ENCODE measurements around the gene TCAP. TPM values are rescaled to one million over a fixed set of nuclear protein-coding genes. Genes with fewer than 3 reads are reported as not detected.

The TCAP gene
- polyA plus RNA-seq, 3 donors = 1.3 TPM; not detected in 2

DNA sequence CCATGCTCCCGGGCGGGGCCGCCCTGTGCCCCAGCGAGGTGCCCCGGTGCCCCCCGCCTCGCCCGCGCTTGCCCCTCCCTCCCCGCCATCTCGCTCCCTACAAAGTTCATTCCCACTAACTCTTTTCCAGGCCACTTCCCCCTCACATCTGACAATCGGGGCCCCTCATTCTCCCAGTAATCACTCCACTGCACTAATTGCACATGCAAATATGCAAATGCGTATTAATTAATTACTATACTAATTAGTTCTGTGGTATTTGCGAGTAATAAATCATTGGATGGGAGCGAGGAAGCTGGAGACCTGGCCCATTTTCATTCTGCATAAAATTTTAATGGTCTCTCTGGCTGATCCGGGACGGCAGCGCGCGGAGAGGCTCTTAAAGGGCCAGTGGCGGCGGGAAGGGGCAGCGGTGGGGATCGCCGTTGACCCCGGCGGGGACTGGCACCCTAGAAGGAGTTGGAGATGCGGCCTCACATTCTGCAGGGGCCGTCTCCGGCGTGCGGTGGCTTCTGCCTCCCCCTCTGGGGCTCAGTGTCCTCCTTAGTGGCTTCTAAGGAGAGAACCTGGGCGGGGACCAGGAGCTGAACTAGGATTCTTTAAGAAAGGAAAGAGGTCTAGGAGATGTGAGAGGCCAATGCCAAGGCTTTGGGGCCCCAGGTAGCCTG lies 46.8 kb upstream of the TCAP start:
- no peak for DNase-seq
- peaks cover 0 to 3% (median 0%) of the 10 kb centered on the region in 7 donors for H3K9me3 Mint-ChIP-seq
- Histone ChIP-seq H3K27ac (ENCODE audit: low read depth in 1 of 2, low read length in 2 of 2) (no peak overlapping the region), H3K9ac (ENCODE audit: insufficient read depth, low read length, poor library complexity, severe bottlenecking) (no peak overlapping the region), H4K20me1 (ENCODE audit: insufficient read depth, low read length) (no peaks in the 10 kb centered on the region), H3K79me2 (ENCODE audit: insufficient read depth, low read length) (no peaks in the 10 kb centered on the region), H3K4me1 (ENCODE audit: control insufficient read depth in 1 of 2, insufficient read depth in 2 of 2, low read length in 2 of 2) (peaks cover 20 to 27% of the 10 kb centered on the region in 2 donors), H3K9me3 (replicated peaks in 1 of 2; ENCODE audit: control insufficient read depth in 1 of 2, insufficient read depth in 1 of 2, low read length in 2 of 2) (no peaks in the 10 kb centered on the region), H3K27me3 (ENCODE audit: control insufficient read depth in 2 of 2, insufficient read depth in 2 of 2, low read length in 2 of 2) (peaks cover 9 to 51% of the 10 kb centered on the region in 2 donors), H3K4me2 (replicated peaks; ENCODE audit: extremely low read depth, low read length, poor library complexity, severe bottlenecking) (peak overlapping the region; percentile 84), H3K4me3 (replicated peaks in 1 of 3; ENCODE audit: low read depth in 2 of 3, low read length in 3 of 3) (peak overlapping the region; percentile 42 to 79 (median 48)), H2AFZ (ENCODE audit: insufficient read depth, low read depth, low read length, poor library complexity, severe bottlenecking) (peak overlapping the region; percentile 77), H3K36me3 (replicated peaks in 1 of 2; ENCODE audit: control insufficient read depth in 1 of 2, insufficient read depth in 2 of 2, low read length in 2 of 2) (no peaks in the 10 kb centered on the region)
- peaks cover 21% of the 10 kb centered on the region for H3K4me1 Mint-ChIP-seq
- H3K4me3 Mint-ChIP-seq = peak overlapping the region; percentile 79 to 92
- WGBS (ENCODE audit: insufficient coverage) = 0% methylated on average over 22 of the region's 33 CpGs
- TF ChIP-seq CTCF (IDR thresholded peaks at IDR 0.05) = no peak
- no peaks in the 10 kb centered on the region for H3K36me3 Mint-ChIP-seq
- intact Hi-C loops (cut with micrococcal nuclease) = no loop called here
- H3K27ac Mint-ChIP-seq = no peak overlapping the region
- H3K27me3 Mint-ChIP-seq (ENCODE audit: low read depth in 3 of 3) = peaks cover 41 to 81% (median 69%) of the 10 kb centered on the region in 3 donors

GRCh38 chr17:39618956-39619785 lies 46.0 kb upstream of the TCAP start:
- TF ChIP-seq CTCF (IDR thresholded peaks at IDR 0.05) = no peak
- intact Hi-C loops (cut with micrococcal nuclease) = no loop called here
- Mint-ChIP-seq H3K4me3 (peak overlapping the region in 1 of 2 donors; percentile 92), H3K9me3 (peaks cover 0 to 3% (median 0%) of the 10 kb centered on the region in 7 donors), H3K4me1 (peaks cover 23% of the 10 kb centered on the region), H3K27me3 (ENCODE audit: low read depth in 3 of 3) (peaks cover 42 to 79% (median 65%) of the 10 kb centered on the region in 3 donors), H3K36me3 (no peaks in the 10 kb centered on the region), H3K27ac (peak overlapping the region in 1 of 7 donors; percentile 40)
- 52% methylated on average over 7 of the region's 13 CpGs for WGBS (ENCODE audit: insufficient coverage)
- peak overlapping the region; percentile 84 for H3K4me2 ChIP-seq (replicated peaks; ENCODE audit: extremely low read depth, low read length, poor library complexity, severe bottlenecking)
- no peaks in the 10 kb centered on the region for H3K9me3 ChIP-seq (replicated peaks in 1 of 2; ENCODE audit: control insufficient read depth in 1 of 2, insufficient read depth in 1 of 2, low read length in 2 of 2)
- peaks cover 9 to 54% of the 10 kb centered on the region in 2 donors for H3K27me3 ChIP-seq (ENCODE audit: control insufficient read depth in 2 of 2, insufficient read depth in 2 of 2, low read length in 2 of 2)
- no peaks in the 10 kb centered on the region for H4K20me1 ChIP-seq (ENCODE audit: insufficient read depth, low read length)
- peak overlapping the region; percentile 77 for H2AFZ ChIP-seq (ENCODE audit: insufficient read depth, low read depth, low read length, poor library complexity, severe bottlenecking)
- H3K9ac ChIP-seq (ENCODE audit: insufficient read depth, low read length, poor library complexity, severe bottlenecking) = no peak overlapping the region
- peak overlapping the region in 1 of 3 experiments; percentile 79 for H3K4me3 ChIP-seq (replicated peaks in 1 of 3; ENCODE audit: low read depth in 2 of 3, low read length in 3 of 3)
- H3K27ac ChIP-seq (ENCODE audit: low read depth in 1 of 2, low read length in 2 of 2) = no peak overlapping the region
- H3K36me3 ChIP-seq (replicated peaks in 1 of 2; ENCODE audit: control insufficient read depth in 1 of 2, insufficient read depth in 2 of 2, low read length in 2 of 2) = no peaks in the 10 kb centered on the region
- no peak for DNase-seq
- H3K4me1 ChIP-seq (ENCODE audit: control insufficient read depth in 1 of 2, insufficient read depth in 2 of 2, low read length in 2 of 2) = peaks cover 20 to 27% of the 10 kb centered on the region in 2 donors
- H3K79me2 ChIP-seq (ENCODE audit: insufficient read depth, low read length) = no peaks in the 10 kb centered on the region
